ENCODE data around the gene GNAI2.

DNA sequence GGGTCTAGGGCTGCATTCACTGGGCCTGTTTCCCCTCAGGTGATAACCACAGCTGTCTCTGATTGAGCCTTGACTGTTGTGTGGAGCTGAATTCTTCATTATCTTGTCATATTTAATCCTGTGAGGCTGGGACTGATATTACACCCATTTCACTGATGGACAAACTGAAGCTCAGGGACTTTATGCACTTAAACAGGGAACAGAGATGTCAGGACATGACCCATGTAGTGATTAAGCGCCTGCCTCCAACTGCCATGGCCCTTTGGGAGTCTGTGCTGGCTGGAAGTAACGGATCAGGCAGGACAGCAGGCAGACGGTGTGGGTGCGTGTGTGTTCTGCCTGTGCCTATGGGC lies 7.5 kb downstream of the GNAI2 start:
- TF ChIP-seq, protein P1, sequence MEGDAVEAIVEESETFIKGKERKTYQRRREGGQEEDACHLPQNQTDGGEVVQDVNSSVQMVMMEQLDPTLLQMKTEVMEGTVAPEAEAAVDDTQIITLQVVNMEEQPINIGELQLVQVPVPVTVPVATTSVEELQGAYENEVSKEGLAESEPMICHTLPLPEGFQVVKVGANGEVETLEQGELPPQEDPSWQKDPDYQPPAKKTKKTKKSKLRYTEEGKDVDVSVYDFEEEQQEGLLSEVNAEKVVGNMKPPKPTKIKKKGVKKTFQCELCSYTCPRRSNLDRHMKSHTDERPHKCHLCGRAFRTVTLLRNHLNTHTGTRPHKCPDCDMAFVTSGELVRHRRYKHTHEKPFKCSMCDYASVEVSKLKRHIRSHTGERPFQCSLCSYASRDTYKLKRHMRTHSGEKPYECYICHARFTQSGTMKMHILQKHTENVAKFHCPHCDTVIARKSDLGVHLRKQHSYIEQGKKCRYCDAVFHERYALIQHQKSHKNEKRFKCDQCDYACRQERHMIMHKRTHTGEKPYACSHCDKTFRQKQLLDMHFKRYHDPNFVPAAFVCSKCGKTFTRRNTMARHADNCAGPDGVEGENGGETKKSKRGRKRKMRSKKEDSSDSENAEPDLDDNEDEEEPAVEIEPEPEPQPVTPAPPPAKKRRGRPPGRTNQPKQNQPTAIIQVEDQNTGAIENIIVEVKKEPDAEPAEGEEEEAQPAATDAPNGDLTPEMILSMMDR (IDR thresholded peaks at IDR 0.05), result no peak
- TF ChIP-seq ZFX (IDR thresholded peaks at IDR 0.05; ENCODE audit: borderline replicate concordance), result no peak
